Bronchial epithelial cell (primary cell): ENCODE results near the gene PPFIA3. TPM values are rescaled to one million over a fixed set of nuclear protein-coding genes. Genes with fewer than 3 reads are reported as not detected.

Experiments
- DNase-seq: peaks from one replicate; pipeline ENCODE4 v3.0.0-alpha.2; 2010; ENCODE audit warnings: low read depth
- FAIRE-seq: peaks from 2 replicates; lab custom pipeline; 2011; peaks lifted over from hg19 to GRCh38; lab: Jason Lieb, UNC
- H3K27me3 ChIP-seq: 2 replicates; pipeline ENCODE4 v1.5.1; 2011; ENCODE audit warnings: low read length; ENCODE audit not compliant: control insufficient read depth, insufficient read depth
- H3K36me3 ChIP-seq: 2 replicates; pipeline ENCODE4 v1.5.1; 2011; ENCODE audit warnings: low read length; ENCODE audit not compliant: control insufficient read depth, insufficient read depth
- H3K4me3 ChIP-seq: 2 replicates; pipeline ENCODE4 v1.5.1; 2011; ENCODE audit warnings: mild to moderate bottlenecking, low read depth, low read length, control low read depth
- total RNA-seq: library from RNA; depleted of rRNA; stranded (reverse); fragments of >200 nt; gene quantifications from 2 replicates; pipeline ENCODE4 v1.2.1, GENCODE V29; 2014
- TF ChIP-seq, protein P1 (sequence below): IDR thresholded peaks from 2 replicates; pipeline ENCODE4 v1.5.1; 2011; ENCODE audit warnings: mild to moderate bottlenecking, moderate library complexity, low read length, control low read depth, inconsistent platforms; ENCODE audit not compliant: insufficient read depth, severe bottlenecking

Gene PPFIA3
- total RNA-seq, 1 donor from 2014 or later: 1.3 TPM

DNA sequence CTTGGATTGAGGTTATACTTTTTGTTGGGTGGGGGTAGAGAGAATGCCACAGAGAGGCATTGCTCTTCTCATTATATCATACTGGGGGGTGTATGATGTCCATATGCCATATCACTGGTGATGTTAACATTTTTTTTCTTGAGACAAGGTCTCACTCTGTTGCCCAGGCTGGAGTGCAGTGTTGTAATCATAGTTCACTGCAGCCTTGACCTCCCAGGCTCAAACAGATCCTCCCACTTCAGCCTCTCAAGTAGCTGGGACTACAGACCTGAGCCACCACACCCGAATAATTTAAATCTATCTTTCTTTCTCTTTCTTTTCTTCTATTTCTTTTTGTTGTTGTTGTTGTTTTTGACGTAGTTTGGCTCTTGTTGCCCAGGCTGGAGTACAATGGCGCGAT, 39.0 kb upstream of the PPFIA3 start:
- Histone ChIP-seq H3K36me3 (no peaks in the 10 kb centered on the region), H3K4me3 (no peak overlapping the region), H3K27me3 (no peaks in the 10 kb centered on the region)
- no peak for DNase-seq
- FAIRE-seq: no peak
- TF ChIP-seq, protein P1, sequence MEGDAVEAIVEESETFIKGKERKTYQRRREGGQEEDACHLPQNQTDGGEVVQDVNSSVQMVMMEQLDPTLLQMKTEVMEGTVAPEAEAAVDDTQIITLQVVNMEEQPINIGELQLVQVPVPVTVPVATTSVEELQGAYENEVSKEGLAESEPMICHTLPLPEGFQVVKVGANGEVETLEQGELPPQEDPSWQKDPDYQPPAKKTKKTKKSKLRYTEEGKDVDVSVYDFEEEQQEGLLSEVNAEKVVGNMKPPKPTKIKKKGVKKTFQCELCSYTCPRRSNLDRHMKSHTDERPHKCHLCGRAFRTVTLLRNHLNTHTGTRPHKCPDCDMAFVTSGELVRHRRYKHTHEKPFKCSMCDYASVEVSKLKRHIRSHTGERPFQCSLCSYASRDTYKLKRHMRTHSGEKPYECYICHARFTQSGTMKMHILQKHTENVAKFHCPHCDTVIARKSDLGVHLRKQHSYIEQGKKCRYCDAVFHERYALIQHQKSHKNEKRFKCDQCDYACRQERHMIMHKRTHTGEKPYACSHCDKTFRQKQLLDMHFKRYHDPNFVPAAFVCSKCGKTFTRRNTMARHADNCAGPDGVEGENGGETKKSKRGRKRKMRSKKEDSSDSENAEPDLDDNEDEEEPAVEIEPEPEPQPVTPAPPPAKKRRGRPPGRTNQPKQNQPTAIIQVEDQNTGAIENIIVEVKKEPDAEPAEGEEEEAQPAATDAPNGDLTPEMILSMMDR: no peak

DNA sequence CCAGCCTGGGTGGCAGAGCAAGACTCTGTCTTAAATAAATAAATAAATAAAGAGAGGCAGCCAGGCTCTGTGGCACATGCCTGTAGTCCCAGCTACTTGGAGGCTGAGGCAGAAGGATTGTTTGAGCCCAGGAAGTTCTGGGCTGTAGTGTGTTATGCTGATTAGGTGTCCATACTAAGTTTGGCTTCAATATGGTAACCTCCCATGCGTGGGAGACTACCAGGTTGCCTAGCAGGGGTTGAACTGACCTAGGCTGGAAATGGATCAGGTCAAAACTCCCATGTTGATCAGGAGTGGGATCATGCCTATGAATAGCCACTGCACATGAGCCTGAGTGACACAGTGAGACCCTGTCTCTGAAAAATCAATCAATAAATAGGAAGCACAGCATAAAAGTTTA, 38.1 kb upstream of the PPFIA3 start:
- no peak for FAIRE-seq
- TF ChIP-seq, protein P1: no peak

DNA sequence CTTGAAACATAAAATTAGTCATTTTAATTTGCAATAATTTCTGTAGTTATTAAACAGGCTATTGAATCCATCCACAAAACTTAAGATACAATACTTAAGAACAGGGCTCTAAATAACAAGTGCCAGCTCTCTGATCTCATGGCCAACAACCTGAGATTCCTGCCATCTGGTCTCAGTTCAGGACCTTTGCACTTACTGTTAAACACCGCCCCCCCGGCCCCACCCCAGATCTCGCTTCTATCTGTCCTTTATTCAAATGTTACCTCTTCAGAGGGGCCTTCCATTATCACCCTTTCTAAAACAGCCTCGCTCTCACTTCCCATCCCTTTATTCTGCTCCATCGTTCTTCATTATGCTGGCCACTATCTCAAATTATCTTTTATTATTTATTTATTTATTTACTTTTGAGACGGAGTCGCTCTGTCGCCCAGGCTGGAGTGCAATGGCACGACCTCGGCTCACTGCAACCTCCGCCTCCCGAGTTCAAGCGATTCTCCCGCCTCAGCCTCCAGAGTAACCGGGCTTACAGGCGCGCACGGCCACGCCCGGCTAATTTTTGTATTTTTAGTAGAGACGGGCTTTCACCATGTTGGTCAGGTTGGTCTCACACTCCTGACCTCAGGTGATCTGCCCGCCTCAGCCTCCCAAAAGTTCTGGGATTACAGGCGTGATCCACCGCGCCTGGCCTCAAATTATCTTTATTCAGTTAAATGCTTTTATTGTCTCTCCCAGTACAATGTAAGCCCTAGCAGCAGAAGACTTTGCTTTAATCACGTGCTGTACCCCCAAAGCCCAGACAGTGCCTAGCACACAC, 34.9 kb upstream of the PPFIA3 start:
- H3K36me3 ChIP-seq: peaks cover 3% of the 10 kb centered on the region
- peak overlapping the region; percentile 79 for H3K4me3 ChIP-seq
- H3K27me3 ChIP-seq: no peaks in the 10 kb centered on the region
- TF ChIP-seq, protein P1: no peak
- FAIRE-seq: no peak
- no peak for DNase-seq

More for the DNA sequence above, 38.1 kb upstream of the PPFIA3 start:
- DNase-seq: no peak
- H3K4me3 ChIP-seq: no peak overlapping the region
- H3K27me3 ChIP-seq: no peaks in the 10 kb centered on the region
- no peaks in the 10 kb centered on the region for H3K36me3 ChIP-seq

DNA sequence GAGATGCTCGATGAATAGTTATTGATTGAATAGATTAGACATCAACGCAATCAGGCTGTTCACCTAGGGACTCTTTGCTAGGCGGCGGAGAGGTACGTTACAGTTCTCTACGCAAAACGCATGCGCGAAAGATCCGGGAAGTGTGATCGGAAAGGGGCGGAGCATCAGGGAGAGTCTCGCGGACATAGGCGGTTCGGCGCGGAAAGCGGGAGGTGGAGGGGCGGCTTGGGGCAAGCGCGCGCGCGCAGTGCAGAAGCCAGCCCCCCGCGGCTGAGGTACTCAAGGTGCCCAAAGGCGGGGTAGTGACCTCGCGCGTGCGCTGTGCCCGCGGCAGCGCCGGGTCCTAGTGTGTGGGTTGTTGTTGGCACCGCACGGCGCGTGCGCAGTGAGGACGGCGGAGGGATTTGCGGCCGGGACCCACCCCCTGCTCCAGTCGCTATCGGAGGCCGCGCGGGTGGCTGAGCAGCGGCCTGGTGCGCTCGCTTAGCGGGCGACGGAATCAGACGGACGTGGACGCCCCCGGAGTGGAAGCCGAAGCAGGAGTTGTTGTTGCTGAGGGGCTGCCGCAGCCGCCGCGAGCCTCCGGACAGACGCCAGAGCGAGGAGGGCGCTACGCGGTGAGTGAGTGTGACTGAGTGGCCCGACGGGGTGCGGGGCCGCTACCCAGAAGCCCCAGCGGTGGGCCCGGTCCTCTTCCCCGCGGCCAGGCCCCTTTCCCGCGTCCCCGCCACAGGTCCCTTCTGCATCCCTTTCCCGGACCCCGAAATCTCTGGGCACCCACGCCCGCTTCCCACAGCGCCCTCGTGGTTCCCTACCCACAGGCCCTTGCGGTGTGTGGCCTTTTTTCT, 34.1 kb upstream of the PPFIA3 start, which contains the start of gene SNRNP70:
Gene SNRNP70 (plus strand): TSS at position 432 of the 848 bp plus-strand sequence. CDS start 964 bp downstream, outside the sequence.
- Histone ChIP-seq H3K27me3 (no peaks in the 10 kb centered on the region), H3K4me3 (peak within 1 kb of the TSS; percentile 79), H3K36me3 (peaks cover 8% of the 10 kb centered on the region)
- TF ChIP-seq, protein P1: no peak
- FAIRE-seq (no peak), DNase-seq (peak; percentile 93)

DNA sequence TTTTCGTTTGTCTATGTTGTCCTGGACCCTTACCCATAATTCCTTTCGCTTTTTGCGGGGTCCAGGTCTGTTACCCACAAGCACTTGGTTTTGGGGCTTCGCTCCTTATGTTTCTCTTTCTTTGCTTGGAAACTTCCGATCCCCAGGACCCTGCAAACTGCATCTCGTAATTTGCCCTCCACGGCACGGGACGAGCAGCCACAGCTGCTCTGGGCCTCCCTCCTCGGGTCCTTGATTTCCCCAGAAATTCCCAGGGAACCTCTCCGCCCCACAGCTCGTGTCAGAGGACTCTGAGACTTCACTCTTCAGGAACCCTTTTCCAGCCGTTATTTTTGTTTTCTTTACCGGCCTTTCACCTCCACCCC, 33.5 kb upstream of the PPFIA3 start:
- Histone ChIP-seq H3K27me3 (no peaks in the 10 kb centered on the region), H3K36me3 (peaks cover 13% of the 10 kb centered on the region), H3K4me3 (peak overlapping the region; percentile 79)
- FAIRE-seq (no peak), DNase-seq (no peak)
- TF ChIP-seq, protein P1: no peak
